Hepatocyte (in vitro differentiated cells): Measurements from ENCODE around the gene EFCAB7. TPM values are rescaled to one million over a fixed set of nuclear protein-coding genes. Genes with fewer than 3 reads are reported as not detected.

ENCODE experiments used
- DNase-seq: peaks from one replicate; pipeline ENCODE4 v3.0.0-alpha.2; 2016; ENCODE audit warnings: low spot score
- H2AFZ ChIP-seq: fragments of 200-600 bp; sonication (generic); 2 replicates; pipeline ENCODE4 v1.6.0; 2016; ENCODE audit warnings: antibody characterized with exemption, mild to moderate bottlenecking
- H3K27ac ChIP-seq: fragments of 200-600 bp; sonication (generic); 2 replicates; pipeline ENCODE4 v1.5.1; 2016; ENCODE audit warnings: mild to moderate bottlenecking
- H3K27me3 ChIP-seq: fragments of 200-600 bp; sonication (generic); 2 replicates; pipeline ENCODE4 v1.6.1; 2016
- H3K36me3 ChIP-seq: fragments of 200-600 bp; sonication (generic); replicated peaks from 2 replicates; pipeline ENCODE4 v1.5.1; 2016; ENCODE audit warnings: low read depth; ENCODE audit not compliant: insufficient read depth
- H3K4me1 ChIP-seq: fragments of 200-600 bp; sonication (generic); 2 replicates; pipeline ENCODE4 v1.5.1; 2016; ENCODE audit warnings: mild to moderate bottlenecking, moderate library complexity; ENCODE audit not compliant: insufficient read depth
- H3K4me2 ChIP-seq: fragments of 200-600 bp; sonication (generic); 2 replicates; pipeline ENCODE4 v1.6.0; 2016
- H3K4me3 ChIP-seq: fragments of 200-600 bp; sonication (generic); 2 replicates; pipeline ENCODE4 v1.5.1; 2016; ENCODE audit warnings: mild to moderate bottlenecking
- H3K79me2 ChIP-seq: fragments of 200-600 bp; sonication (generic); 2 replicates; pipeline ENCODE4 v1.6.0; 2017; ENCODE audit warnings: mild to moderate bottlenecking
- H3K9me2 ChIP-seq: fragments of 200-600 bp; sonication (generic); replicated peaks from 2 replicates; pipeline ENCODE4 v1.6.0; 2017; ENCODE audit warnings: mild to moderate bottlenecking; ENCODE audit not compliant: insufficient read depth
- H3K9me3 ChIP-seq: fragments of 200-600 bp; sonication (generic); 2 replicates; pipeline ENCODE4 v1.5.1; 2016; ENCODE audit warnings: low read depth, mild to moderate bottlenecking
- H4K20me1 ChIP-seq: fragments of 200-600 bp; sonication (generic); 2 replicates; pipeline ENCODE4 v1.6.0; 2016; ENCODE audit warnings: mild to moderate bottlenecking; ENCODE audit not compliant: insufficient read depth, poor library complexity, severe bottlenecking
- CTCF ChIP-seq: fragments of 200-600 bp; sonication (generic); IDR thresholded peaks from 2 replicates; pipeline ENCODE4 v1.5.1; 2016; ENCODE audit warnings: antibody characterized with exemption, mild to moderate bottlenecking; ENCODE audit not compliant: poor library complexity
- EZH2 ChIP-seq: fragments of 200-600 bp; sonication (generic); IDR thresholded peaks from 2 replicates; pipeline ENCODE4 v1.6.1; 2016; ENCODE audit warnings: antibody characterized with exemption, mild to moderate bottlenecking, borderline replicate concordance
- EZH2phosphoT487 ChIP-seq: fragments of 200-600 bp; sonication (generic); IDR thresholded peaks from one replicate; pipeline ENCODE4 v1.6.1; 2018; ENCODE audit warnings: antibody characterized with exemption, mild to moderate bottlenecking, low read depth, moderate library complexity; ENCODE audit not compliant: unreplicated experiment, severe bottlenecking
- WGBS: methylation state at CpG from one replicate; pipeline ENCODE4 v1.1.6; 2016; ENCODE audit warnings: low lambda C conversion rate; ENCODE audit errors: missing lambda C conversion rate; 5-methylcytosine and 5-hydroxymethylcytosine counted together
- polyA plus RNA-seq: library from polyadenylated mRNA; unstranded; fragments of >200 nt; fragmentation: Nextera tagmentation; extraction: Ambion mirVana; gene quantifications from 2 replicates; pipeline ENCODE4 v1.2.1, GENCODE V29; 2016
- total RNA-seq: library from RNA; depleted of rRNA; stranded (reverse); fragments of >200 nt; gene quantifications from 2 replicates; pipeline ENCODE4 v1.2.3, GENCODE V29; 2014

The EFCAB7 gene
- 4.9 and 7.9 TPM in 2 replicates for total RNA-seq
- 4.3 and 4.8 TPM in 2 replicates for polyA plus RNA-seq

GRCh38 chr1:63522891-63523728 lies at the start of gene EFCAB7, which contains the start of gene ITGB3BP:
Gene EFCAB7, plus strand, starts transcription at chr1:63523525. Its CDS starts 2,048 bp downstream, at chr1:63525573.
Gene ITGB3BP, minus strand, starts transcription at chr1:63523225. Its CDS starts 92 bp downstream, at chr1:63523133.
- H3K9me3 ChIP-seq: no peaks in the 10 kb centered on the region

GRCh38 chr1:63475761-63476160 lies 47.6 kb upstream of the EFCAB7 start:
- no peaks in the 10 kb centered on the region for H3K27me3 ChIP-seq
- no peak overlapping the region for H3K4me3 ChIP-seq
- H3K4me2 ChIP-seq: no peak overlapping the region
- no peaks in the 10 kb centered on the region for H3K9me2 ChIP-seq
- no peaks in the 10 kb centered on the region for H3K79me2 ChIP-seq
- no peaks in the 10 kb centered on the region for H3K4me1 ChIP-seq
- no peaks in the 10 kb centered on the region for H3K9me3 ChIP-seq
- H3K27ac ChIP-seq: no peak overlapping the region
- H4K20me1 ChIP-seq: no peaks in the 10 kb centered on the region
- DNase-seq: no peak
- TF ChIP-seq EZH2phosphoT487 (no peak), EZH2 (no peak), CTCF (no peak)
- H3K36me3 ChIP-seq: no peaks in the 10 kb centered on the region
- WGBS: 89% methylated on average over 7 of the region's 7 CpGs
- no peak overlapping the region for H2AFZ ChIP-seq

More at GRCh38 chr1:63522891-63523728, at the start of gene EFCAB7, which contains the start of gene ITGB3BP:
- Histone ChIP-seq H4K20me1 (no peaks in the 10 kb centered on the region), H3K79me2 (peaks cover 24% of the 10 kb centered on the region), H3K4me2 (peak within 1 kb of the TSS; percentile 83), H3K4me1 (peaks cover 6% of the 10 kb centered on the region), H2AFZ (peak within 1 kb of the TSS; percentile 93), H3K27ac (peak within 1 kb of the TSS; percentile 97), H3K9me2 (no peaks in the 10 kb centered on the region), H3K36me3 (no peaks in the 10 kb centered on the region), H3K4me3 (peak within 1 kb of the TSS; percentile 71), H3K27me3 (no peaks in the 10 kb centered on the region)
- no peak for TF ChIP-seq EZH2
- TF ChIP-seq EZH2phosphoT487: no peak
- TF ChIP-seq CTCF: no peak
- DNase-seq: peak; percentile 93
- WGBS: 1% methylated on average over 50 of the region's 50 CpGs

GRCh38 chr1:63480057-63480456 lies 43.3 kb upstream of the EFCAB7 start:
- no peak for DNase-seq
- H2AFZ ChIP-seq: no peak overlapping the region
- 37% methylated on average over 1 of the region's 1 CpG for WGBS
- no peak for TF ChIP-seq EZH2phosphoT487
- TF ChIP-seq CTCF: no peak
- TF ChIP-seq EZH2: no peak
- no peaks in the 10 kb centered on the region for H4K20me1 ChIP-seq
- no peaks in the 10 kb centered on the region for H3K36me3 ChIP-seq
- H3K4me1 ChIP-seq: no peaks in the 10 kb centered on the region
- no peaks in the 10 kb centered on the region for H3K9me3 ChIP-seq
- H3K9me2 ChIP-seq: no peaks in the 10 kb centered on the region
- H3K79me2 ChIP-seq: no peaks in the 10 kb centered on the region
- no peak overlapping the region for H3K4me3 ChIP-seq
- H3K27ac ChIP-seq: no peak overlapping the region
- no peak overlapping the region for H3K4me2 ChIP-seq
- H3K27me3 ChIP-seq: no peaks in the 10 kb centered on the region
